WTC11 (cell line): ENCODE data around the gene FAF1. TPM values are rescaled to one million over a fixed set of nuclear protein-coding genes. Genes with fewer than 3 reads are reported as not detected.

ENCODE experiments used
- ATAC-seq: fragments of 200-7000 bp; cut with Tn5 transposase; 2 replicates; pipeline ENCODE4 v1.10.0; 2021; ENCODE audit warnings: mild to moderate bottlenecking, moderate library complexity
- CTCF ChIA-PET: fragments of 300-600 bp; sonication (Branson Sonifier 250); formaldehyde crosslinking; loops from one replicate; lab custom pipeline; 2021; ENCODE audit warnings: antibody characterized with exemption; lab: Charles Lee
- POLR2A ChIA-PET: fragments of 350-600 bp; sonication (Branson Sonifier 250); formaldehyde crosslinking; loops from one replicate; lab custom pipeline; 2021; ENCODE audit warnings: antibody characterized with exemption; lab: Charles Lee
- DNase-seq: peaks from one replicate; pipeline ENCODE4 v3.0.0; 2021; ENCODE audit warnings: low spot score
- H3K27ac Mint-ChIP-seq: 2 replicates; pipeline ENCODE4 v1.8.0; 2021; ENCODE audit warnings: mixed read lengths
- H3K27me3 Mint-ChIP-seq: 2 replicates; pipeline ENCODE4 v1.8.0; 2021; ENCODE audit warnings: low read depth, mild to moderate bottlenecking, moderate library complexity, mixed read lengths
- H3K36me3 Mint-ChIP-seq: 2 replicates; pipeline ENCODE4 v1.8.0; 2021; ENCODE audit warnings: mixed read lengths
- H3K4me1 Mint-ChIP-seq: 2 replicates; pipeline ENCODE4 v1.8.0; 2022; ENCODE audit warnings: mixed read lengths
- H3K4me3 Mint-ChIP-seq: 2 replicates; pipeline ENCODE4 v1.8.0; 2021; ENCODE audit warnings: mild to moderate bottlenecking, moderate library complexity, mixed read lengths
- H3K9me3 Mint-ChIP-seq: 2 replicates; pipeline ENCODE4 v1.8.0; 2021; ENCODE audit warnings: mixed read lengths
- AFF4 ChIP-seq: sonication (generic); formaldehyde crosslinking; IDR thresholded peaks from 2 replicates; pipeline ENCODE4 v1.8.1; 2023; ENCODE audit warnings: mild to moderate bottlenecking, missing genetic modification reagents, borderline replicate concordance
- ATF1 ChIP-seq: sonication (generic); formaldehyde crosslinking; IDR thresholded peaks from 2 replicates; pipeline ENCODE4 v1.8.1; 2023; ENCODE audit warnings: mild to moderate bottlenecking, moderate library complexity, missing genetic modification reagents
- CREB1 ChIP-seq: sonication (generic); formaldehyde crosslinking; IDR thresholded peaks from 2 replicates; pipeline ENCODE4 v1.8.0; 2023; ENCODE audit warnings: mild to moderate bottlenecking, missing genetic modification reagents
- GABPB1 ChIP-seq: sonication (generic); formaldehyde crosslinking; IDR thresholded peaks from 2 replicates; pipeline ENCODE4 v1.8.1; 2023; ENCODE audit warnings: mild to moderate bottlenecking, missing genetic modification reagents
- IRF1 ChIP-seq: sonication (generic); formaldehyde crosslinking; IDR thresholded peaks from 2 replicates; pipeline ENCODE4 v1.8.0; 2023; ENCODE audit warnings: missing genetic modification reagents
- MAX ChIP-seq: sonication (generic); formaldehyde crosslinking; IDR thresholded peaks from 2 replicates; pipeline ENCODE4 v1.8.0; 2022; ENCODE audit warnings: mild to moderate bottlenecking, missing genetic modification reagents
- MLX ChIP-seq: sonication (generic); formaldehyde crosslinking; IDR thresholded peaks from 2 replicates; pipeline ENCODE4 v1.8.1; 2023; ENCODE audit warnings: mild to moderate bottlenecking, missing genetic modification reagents, moderate library complexity
- NR2C2 ChIP-seq: sonication (generic); formaldehyde crosslinking; IDR thresholded peaks from 2 replicates; pipeline ENCODE4 v1.8.0; 2022; ENCODE audit warnings: mild to moderate bottlenecking, missing genetic modification reagents
- SP1 ChIP-seq: sonication (generic); formaldehyde crosslinking; conservative IDR thresholded peaks from 2 replicates; pipeline ENCODE4 v1.8.1; 2022; ENCODE audit warnings: missing genetic modification reagents
- USF2 ChIP-seq: sonication (generic); formaldehyde crosslinking; IDR thresholded peaks from 2 replicates; pipeline ENCODE4 v1.8.1; 2023; ENCODE audit warnings: mild to moderate bottlenecking, missing genetic modification reagents, moderate library complexity
- ZNF232 ChIP-seq: sonication (generic); formaldehyde crosslinking; IDR thresholded peaks from 2 replicates; pipeline ENCODE4 v1.8.0; 2022; ENCODE audit warnings: mild to moderate bottlenecking, missing genetic modification reagents
- ZNF263 ChIP-seq: sonication (generic); formaldehyde crosslinking; IDR thresholded peaks from 2 replicates; pipeline ENCODE4 v1.8.1; 2022; ENCODE audit warnings: low read depth, mild to moderate bottlenecking, moderate library complexity, missing genetic modification reagents
- ZNF317 ChIP-seq: sonication (generic); formaldehyde crosslinking; IDR thresholded peaks from 2 replicates; pipeline ENCODE4 v1.8.1; 2023; ENCODE audit warnings: low read depth, mild to moderate bottlenecking, moderate library complexity, missing genetic modification reagents, borderline replicate concordance
- ZNF416 ChIP-seq: fragments of 250-450 bp; sonication (Bioruptor Pico); IDR thresholded peaks from 2 replicates; pipeline ENCODE4 v1.9.0; 2021; ENCODE audit warnings: mild to moderate bottlenecking, inconsistent platforms
- ZNF423 ChIP-seq: fragments of 250-450 bp; sonication (Bioruptor Pico); IDR thresholded peaks from 2 replicates; pipeline ENCODE4 v2.1.2; 2022; ENCODE audit warnings: mild to moderate bottlenecking, moderate library complexity
- ZNF532 ChIP-seq: fragments of 250-450 bp; sonication (Bioruptor Pico); IDR thresholded peaks from 2 replicates; pipeline ENCODE4 v1.9.0; 2021; ENCODE audit warnings: mild to moderate bottlenecking, borderline replicate concordance
- ZNF671 ChIP-seq: fragments of 250-450 bp; sonication (Bioruptor Pico); IDR thresholded peaks from 2 replicates; pipeline ENCODE4 v1.8.0; 2021; ENCODE audit warnings: mild to moderate bottlenecking
- total RNA-seq: library from RNA; stranded (reverse); gene quantifications from 3 replicates; pipeline ENCODE4 v1.2.3, GENCODE V29; 2021

The FAF1 gene
- total RNA-seq, 1 experiment from 2014 or later = 53.5 TPM

- TF ChIP-seq AFF4 (CRISPR knock-in tag) (no peak), SP1 (CRISPR knock-in tag) (peak; percentile 29; the same call in 1 of the 2 replicates)
- TF ChIP-seq, all 79 proteins: peak for 5
These were observed 18.2 kb upstream of the FAF1 start (continued) for GRCh38 chr1:50978144-50978851.

GRCh38 chr1:50977575-50978143, 17.6 kb upstream of the FAF1 start:
- Mint-ChIP-seq H3K27me3 (peaks cover 96% of the 10 kb centered on the region), H3K4me1 (peaks cover 20% of the 10 kb centered on the region), H3K9me3 (no peaks in the 10 kb centered on the region), H3K36me3 (no peaks in the 10 kb centered on the region)
- DNase-seq = peak; percentile 42
- TF ChIP-seq ZNF423 = peak; percentile 14; the same call in 1 of the 2 replicates
- TF ChIP-seq ZNF232 = no peak
- TF ChIP-seq ZNF671 = no peak
- TF ChIP-seq ZNF317 (CRISPR knock-in tag) = no peak
- no peak for TF ChIP-seq MLX (CRISPR knock-in tag)
- no peak for TF ChIP-seq CREB1
- TF ChIP-seq GABPB1 (CRISPR knock-in tag) = peak; percentile 44; the same call in 1 of the 2 replicates
- TF ChIP-seq ZNF416 = no peak
- TF ChIP-seq ZNF263 (CRISPR knock-in tag) = no peak
- TF ChIP-seq ATF1 (CRISPR knock-in tag) = no peak
- TF ChIP-seq ZNF532 = no peak
- no peak for TF ChIP-seq IRF1 (CRISPR knock-in tag)
- no peak for TF ChIP-seq MAX (CRISPR knock-in tag)
- no peak for TF ChIP-seq NR2C2 (CRISPR knock-in tag)
- no peak for TF ChIP-seq USF2
- TF ChIP-seq, all 79 proteins: peak for 2
- Mint-ChIP-seq H3K4me3 (peak overlapping the region; percentile 59), H3K27ac (no peak overlapping the region)
- CTCF ChIA-PET = interaction anchor here (0.6 to 1.9 kb wide), 7 partner anchors 8 to 319 kb away, joined by 3 to 8 read pairs (median 3); partner anchors contain the start of genes CDKN2C and FAF1
- POLR2A ChIA-PET = interaction anchor here (1.2 kb wide), 1 partner anchor 8 kb away, joined by 5 read pairs; no protein-coding TSS in a partner anchor
- peak; percentile 48 for ATAC-seq
